ELR (cell line): ENCODE measurements around the gene FRMD6.

Experiments used
- DNase-seq: peaks from one replicate; pipeline ENCODE4 v3.0.0-alpha.2; 2015; ENCODE audit warnings: low read depth

FRMD6 gene

DNA sequence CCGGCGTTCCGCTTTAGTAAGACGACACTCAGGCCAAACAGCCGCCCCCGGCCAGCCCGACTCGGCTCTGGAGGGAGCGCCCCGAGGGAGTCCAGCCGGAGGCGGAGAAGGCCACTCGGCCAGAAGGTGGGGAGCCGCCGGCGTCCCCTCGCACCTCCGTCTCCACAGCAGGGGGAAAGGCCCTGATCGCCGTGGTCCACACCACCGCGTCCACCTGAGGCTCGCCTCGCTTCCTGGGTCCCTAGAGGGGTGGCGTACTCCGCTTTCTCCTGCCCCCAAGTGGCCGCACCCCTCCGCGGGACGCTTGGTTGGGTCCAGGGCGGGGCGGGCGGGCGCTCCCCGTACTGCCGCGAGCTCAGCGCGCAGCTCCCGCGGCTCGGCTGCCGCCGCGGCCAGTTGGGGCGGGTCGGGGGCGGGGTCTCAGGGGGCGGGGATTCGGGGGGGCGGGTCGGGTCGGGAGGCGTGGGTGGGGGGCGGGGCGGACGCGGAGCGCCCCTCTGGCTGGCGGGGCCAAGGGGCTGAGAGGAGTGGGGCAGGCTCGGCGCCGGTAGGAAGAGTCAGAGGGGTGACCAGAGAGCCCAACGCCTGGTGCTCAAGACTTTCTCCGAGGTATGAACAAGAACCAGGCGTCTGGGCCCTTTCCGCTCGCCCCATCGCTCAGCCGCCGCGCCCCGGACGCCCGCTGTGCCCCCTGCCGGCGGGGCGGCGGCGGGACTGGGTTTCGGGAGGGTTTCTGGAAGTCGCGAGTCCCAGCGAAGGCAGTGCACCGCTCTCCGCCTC is at the start of gene FRMD6:
TSS of gene FRMD6 (plus strand) at position 523 of the 780 bp plus-strand sequence. CDS start 37,927 bp downstream, outside the sequence.
- peak; percentile 90 for DNase-seq

DNA sequence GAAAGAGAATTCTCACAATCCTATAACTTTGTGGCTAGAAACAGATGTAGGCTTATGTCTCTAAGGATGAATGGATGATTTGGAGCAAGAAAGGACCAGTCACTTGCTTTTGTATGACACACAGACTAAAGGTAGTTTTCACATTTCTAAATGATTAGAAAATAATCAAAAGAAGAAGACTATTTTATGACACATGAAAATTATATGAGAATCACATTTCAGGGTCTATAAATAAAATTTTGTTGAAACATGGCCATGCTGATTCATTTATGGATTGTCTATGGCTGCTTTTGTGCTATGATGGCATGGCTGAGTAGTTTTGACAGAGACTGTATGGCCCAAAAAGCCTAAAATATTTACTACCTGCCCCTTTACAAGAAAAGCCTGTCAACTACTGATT is 49.4 kb upstream of the FRMD6 start:
- peak; percentile 46 for DNase-seq

DNA sequence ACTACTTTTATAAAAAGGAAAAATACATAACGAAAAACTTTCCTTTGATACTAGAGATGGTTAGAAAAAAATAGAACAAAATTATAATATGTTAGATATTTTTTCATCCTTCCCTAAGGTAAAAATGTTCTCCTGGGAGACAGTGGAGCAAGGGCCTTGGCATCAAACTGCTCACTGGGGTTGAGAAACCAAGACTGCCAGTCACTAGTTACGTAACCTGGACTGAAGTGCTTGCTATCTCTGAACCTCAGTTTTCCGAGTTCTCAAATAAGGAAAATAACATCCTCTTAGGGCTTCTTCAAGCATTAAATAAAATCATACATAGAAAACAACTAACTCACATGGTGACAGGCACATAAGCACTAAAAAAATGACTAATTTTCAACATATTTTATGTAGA is 48.2 kb upstream of the FRMD6 start:
- DNase-seq = peak; percentile 43

DNA sequence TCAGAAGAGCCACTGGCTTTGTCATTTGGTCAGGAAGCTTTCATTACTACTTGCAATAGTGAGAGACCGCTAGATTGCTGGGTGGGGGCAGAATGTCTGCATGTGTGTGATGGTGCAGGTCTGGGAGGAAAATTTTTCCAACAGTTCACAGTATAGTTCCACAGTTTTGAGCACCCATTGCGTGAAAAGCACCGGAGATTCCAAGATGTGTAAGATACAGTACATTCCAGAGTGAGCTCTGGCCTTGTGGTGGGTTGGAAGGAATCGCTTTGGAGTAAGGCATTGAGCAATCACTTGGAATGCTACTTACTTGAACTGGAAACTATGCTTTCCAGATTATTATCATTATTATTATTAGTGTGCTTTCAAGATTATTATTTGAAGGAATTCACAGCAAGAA is 47.6 kb upstream of the FRMD6 start:
- DNase-seq = peak; percentile 94

DNA sequence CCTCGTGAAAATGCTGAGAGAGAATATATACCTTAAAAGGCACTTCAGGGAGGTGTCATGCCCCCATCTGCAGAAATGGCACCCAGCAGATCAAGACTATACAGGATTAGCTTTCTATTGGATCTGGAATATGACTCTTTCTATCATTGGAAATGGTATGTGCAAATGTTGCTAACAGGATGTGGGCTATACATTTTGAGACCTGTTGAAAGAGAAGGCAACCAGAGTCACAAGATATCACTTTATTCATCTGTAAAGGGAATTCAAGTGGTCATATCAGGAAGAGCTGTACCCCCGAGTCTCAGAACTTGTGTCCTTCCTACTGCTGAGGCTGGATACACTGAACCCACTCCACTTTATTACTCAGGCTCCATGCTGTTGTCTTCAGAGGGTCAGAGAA is 46.1 kb upstream of the FRMD6 start:
- DNase-seq = peak; percentile 50

DNA sequence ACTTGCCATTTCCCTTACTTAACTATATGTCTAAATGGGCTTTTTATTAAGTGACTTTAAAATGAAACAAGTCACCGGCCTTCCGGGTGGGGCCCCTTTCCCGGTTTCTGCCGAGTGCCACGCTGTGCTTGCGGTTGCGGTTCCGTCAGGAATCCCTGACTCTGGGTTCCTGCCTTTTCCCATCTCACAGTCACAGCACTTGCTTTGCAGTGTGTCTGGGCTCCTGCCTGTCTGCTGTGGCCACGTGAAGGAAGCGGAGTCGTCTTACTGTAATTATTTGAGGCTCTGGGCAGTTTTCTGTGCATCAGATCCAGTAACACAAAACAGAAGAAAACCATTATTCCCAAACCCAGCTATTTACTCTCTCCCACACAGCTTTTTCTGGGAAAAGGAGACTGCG is 44.0 kb upstream of the FRMD6 start:
- DNase-seq = peak; percentile 97

DNA sequence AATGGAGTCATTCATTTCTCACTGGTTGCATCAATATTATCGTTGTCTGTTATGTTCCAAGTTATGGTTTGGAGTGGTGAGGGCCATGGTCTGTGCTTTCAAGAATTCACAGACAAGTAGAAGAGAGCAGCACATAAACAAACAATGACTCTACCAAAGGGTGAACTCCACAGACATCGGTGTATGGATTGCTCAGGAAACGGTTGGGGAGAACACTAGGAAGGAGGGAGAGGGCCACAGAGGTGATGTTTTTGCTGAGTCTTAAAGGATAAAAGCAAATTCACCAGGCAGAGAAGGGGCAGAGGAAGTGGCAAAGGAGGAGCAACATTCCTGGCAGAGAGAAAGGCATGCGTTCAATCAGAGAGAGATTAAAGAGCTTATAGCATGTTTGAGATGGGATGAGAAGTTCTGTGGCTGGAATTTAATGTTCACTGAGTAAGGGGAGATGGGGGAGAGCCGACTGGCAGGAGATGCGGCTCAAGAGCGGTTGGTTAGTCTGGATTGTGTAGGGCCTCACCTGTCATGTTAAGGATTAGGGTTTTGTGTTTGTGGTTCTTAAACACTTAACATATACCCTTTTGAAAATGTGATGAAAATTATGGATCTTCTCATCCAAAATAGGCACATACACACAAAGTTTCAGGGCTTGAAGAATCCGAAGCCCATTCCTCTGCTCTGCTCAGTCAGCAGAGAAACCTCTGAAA is 42.3 kb upstream of the FRMD6 start:
- peak; percentile 44 for DNase-seq

DNA sequence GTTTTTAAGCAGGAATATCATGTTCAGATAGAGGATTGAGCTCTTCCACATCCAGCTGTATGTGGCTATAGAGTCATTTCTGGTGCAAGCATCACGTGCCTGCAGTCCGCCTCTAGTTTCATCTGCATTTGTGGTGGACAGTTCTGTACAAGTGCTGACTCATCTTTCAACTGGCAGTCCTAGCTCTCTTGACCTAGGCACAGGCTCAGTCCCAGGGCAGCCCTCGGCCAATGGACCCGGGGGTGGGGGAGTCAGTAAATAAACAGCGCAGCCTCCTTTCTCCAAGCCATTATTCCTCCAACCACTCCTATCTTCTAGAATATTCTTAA is 41.8 kb upstream of the FRMD6 start:
- peak; percentile 88 for DNase-seq

DNA sequence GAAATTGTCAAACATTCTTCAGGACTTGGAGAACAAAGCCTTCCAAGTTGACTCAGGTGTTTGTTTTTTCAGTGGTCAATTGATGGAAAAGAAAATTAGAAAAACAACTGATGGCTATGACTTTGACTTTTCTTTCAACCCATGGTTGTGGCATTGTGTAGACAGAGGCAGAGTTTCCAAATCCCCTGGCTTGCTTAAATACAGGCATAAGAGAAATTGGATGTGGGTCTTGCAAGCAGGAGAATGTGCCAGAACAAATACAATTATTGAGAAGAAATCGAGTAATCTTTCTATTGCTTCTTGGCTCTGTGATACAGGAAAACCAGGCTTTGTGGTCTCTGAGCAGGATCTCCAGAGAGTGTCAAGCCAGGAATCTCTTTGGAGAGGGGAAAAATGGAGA is 40.9 kb upstream of the FRMD6 start:
- DNase-seq = no peak

DNA sequence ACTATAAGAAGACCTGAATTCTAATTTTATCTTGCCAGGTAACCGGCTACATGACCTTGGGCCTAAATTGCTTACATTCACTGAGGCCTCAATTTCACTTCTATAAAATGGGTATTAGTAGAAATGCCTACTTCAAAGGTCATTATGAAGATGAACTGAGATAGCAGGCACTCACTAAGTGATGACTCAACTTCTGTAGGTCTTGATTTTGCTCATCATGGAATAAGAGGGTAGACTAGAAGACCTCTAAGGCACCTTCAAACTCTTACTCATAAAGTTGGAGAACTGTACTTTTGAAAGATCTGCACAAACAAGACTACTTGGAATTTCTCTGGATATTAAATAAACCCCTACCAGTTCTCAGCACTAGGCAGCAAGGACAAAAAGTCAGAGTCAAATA is 39.3 kb upstream of the FRMD6 start:
- peak; percentile 36 for DNase-seq

DNA sequence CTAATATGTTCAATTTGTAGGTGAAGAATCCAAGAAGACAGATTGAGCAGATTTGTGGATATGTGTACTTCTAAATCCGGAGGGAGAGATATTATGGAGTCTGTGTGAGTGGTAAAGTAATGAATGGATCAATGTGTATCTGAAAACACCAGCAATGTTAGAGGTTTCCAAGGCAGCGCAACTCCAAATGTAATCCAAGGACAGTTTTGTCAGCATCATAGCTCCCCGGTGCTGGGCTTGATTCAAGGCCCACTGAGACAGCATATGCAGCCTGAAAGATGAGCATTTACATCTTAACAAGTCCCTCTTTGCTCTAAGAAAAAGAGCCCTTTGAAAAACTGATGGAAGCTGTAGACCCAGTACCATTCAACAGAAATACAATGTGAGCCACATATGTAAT is 38.3 kb upstream of the FRMD6 start:
- DNase-seq = no peak

DNA sequence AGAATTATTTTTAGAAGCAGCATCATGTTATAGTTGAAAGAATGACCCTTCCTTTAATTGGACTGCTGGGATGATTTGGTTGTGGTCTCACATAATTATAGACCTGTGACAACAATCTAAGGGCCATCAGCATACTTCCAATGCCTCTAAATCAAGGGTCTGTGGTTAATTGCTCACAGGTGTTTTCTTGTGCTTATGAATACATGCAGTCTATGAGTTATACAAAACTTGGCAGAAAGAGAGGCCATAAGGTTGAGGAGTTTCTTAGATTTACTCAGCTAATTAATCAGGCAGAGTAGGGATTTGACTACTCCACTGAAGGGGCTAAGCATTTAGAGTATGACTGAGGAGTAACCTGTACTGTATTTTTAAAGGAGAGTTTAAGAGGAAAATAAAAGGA is 37.0 kb upstream of the FRMD6 start:
- peak; percentile 29 for DNase-seq

DNA sequence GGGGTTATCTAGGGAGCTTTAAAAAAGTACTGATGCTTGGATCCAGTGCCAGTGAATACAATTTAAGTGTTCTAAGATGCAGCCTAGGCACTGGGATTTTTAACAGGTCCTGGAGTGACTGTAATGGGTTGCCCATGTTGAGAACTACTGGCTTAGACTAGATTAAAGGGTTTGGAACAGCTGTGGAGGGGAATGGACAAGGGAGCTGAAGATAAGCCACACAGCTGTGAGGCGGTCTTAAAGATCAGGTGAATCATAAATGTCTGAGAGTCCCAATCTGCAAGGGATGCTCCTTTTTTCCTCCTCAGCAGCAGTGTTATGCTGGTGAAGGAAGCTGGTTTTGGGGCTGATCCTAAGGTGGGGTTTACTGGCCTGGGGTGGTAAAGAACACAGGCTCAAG is 35.5 kb upstream of the FRMD6 start:
- DNase-seq = peak; percentile 39

DNA sequence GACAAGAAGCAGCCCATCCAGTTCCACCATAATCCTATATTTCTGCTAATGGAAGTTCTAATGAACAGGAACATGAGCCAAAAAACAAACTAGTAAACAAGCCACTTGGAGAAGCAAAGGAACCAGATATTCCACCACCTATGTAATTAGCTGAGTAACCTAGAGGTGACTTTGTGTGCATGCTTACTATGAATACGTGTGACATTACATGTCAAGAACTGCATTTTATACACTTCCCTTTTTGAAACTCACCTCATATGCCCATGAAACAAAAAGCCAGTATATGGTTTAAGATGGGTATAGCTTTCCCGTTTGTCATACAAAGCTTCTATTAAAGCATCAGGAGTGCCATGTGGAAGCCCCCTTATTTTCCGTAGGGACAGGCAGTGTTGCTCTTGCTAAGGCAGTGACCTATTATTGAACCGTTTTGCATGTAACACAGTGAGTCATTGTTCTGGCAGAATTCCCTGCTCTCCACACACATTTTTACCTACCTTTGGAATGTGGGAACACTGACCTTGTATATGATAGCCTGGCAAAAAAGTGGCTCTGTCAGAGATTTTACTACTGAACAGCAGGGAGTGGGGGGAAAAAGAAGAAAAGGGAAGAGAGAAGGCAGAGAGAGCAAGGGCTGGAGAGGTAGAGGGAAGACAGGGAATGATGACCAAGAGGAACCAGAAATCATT is 34.8 kb upstream of the FRMD6 start:
- DNase-seq = peak; percentile 96

DNA sequence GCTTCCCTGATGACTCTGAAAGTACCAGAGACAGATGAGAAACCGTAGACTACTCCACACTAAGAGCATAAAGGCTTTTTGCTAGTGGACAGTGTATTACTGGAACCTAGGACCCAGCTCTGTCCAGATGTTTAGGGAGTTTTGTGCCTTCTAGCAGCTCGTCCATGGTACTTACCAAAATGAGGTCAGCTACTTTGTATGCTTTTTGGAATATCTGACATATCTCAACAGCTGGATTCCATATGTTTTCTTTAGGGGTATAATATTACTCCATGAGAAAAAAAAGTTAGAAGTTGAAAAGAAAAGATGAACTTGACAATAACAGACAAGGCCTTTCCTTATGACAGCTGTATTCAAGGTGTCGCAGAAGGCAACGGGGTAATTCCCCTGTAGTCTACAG is 32.1 kb upstream of the FRMD6 start:
- no peak for DNase-seq

DNA sequence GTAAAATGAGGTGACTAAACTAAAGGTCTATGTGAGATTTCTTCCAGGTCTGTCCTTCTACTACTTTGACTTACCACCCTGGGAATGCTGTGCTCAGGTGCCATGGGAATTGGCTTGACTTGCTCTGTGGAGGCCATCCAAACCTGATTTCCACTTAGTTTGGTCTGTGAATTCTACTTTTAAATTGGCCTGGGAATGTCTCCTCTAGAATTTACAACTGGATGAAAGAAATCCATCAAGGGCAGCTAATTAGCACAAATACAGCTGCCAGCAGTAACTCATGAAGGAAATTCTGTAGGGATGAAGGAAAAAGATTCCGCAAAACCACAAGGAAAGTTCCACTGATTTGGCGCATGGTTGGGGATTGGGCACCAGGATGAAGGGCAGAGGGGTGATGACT is 31.7 kb upstream of the FRMD6 start:
- DNase-seq = no peak

DNA sequence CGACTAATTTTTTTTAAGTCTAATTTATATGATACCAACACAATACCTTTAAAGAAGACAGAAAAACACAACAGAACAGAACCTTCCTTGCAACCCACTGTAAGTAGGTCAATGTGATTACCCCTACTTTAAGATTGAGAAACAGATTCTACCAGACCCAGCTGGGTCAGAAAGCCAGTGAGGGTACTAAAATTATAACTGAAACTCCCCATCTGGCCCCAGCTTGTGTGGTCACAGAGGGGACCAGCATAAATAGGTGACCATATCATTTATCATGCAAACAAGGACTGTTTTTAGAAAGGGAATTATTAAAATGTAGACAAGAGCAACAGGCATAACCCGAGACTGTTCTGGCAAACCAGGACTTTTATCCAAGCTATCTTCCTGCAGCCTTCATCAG is 30.1 kb upstream of the FRMD6 start:
- DNase-seq = no peak

DNA sequence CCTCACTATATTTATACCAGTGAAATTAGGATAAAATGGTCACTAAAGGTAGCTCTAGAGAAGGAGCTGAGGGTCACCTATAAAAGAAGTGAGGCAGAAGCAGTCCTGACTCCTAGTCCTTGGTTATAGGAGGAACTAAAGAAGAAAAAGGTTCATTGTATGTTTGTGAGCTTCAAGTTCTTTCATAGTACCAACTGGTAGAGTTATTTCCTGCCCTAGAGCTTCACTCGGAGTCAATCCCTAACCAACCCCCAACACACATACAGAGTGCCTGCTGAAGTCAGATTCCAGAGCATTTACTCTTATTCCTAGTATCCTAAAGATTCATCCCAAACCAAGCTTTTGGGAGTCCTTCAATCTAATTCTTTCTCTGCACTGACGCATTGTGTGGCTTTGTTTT is 29.3 kb upstream of the FRMD6 start:
- DNase-seq = no peak

DNA sequence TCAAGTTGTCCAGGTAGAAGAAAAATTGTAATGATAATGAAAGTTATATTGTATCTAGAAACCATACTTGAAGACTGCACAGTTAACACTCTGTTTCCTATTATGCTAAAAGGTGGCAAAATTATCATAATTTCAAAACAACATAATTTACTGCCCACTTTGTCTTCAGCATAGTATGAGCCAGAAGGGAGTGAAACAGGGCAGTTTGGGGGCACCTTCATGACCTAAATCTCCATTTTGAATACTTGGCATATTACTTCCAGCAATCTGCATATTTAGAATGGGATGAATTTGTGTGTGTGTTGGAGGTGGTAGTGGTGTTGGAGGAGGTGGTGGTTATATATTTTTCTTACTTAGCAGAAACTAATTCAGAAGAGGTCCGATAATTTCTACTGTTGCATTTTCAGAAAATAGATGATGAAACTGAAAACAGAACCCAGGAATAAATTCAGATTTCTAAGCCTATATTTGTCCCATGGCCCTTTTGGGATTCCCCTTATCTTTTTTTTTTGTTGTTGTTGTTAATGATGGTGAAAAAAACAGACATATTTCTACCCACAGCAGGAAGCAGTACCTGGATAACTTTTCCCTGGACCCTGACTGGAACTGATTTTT is 26.6 kb upstream of the FRMD6 start:
- DNase-seq = no peak

DNA sequence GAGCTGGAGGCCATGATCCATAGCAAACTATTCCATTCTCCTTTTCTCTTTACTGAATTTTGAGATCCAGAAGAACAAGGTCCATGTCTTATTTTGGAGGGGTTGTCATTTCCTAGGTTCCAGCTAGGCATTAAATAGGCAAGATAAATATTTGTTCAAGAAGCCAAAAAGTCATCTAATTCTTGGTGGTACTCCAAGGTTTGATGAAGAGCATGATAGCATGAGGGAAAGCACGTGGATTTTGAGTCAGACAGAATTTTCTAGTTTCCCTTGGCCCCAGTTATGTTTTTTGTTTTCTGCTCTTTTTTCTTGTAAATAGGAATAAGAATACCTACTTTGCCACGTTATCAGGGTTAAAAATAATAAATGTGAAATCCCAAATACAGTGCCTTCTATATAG is 25.5 kb upstream of the FRMD6 start:
- no peak for DNase-seq

DNA sequence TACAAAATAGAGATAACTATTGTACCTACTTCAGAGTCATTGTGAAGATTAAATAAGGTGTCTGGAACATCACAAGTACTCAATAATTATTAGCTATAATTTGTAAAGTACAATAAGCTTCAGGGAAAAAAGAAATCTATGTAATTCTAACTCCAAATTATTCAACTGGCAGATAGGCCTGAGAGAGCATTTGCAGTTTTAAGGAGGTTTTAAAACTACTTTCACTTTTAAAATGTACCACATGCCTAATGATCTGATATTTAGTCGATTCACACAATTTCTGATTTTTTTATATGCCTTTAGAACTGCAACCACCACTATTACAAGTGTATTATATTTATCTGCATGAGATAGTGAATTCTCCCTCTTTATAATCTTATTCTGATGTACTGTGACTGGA is 24.9 kb upstream of the FRMD6 start:
- DNase-seq = no peak

DNA sequence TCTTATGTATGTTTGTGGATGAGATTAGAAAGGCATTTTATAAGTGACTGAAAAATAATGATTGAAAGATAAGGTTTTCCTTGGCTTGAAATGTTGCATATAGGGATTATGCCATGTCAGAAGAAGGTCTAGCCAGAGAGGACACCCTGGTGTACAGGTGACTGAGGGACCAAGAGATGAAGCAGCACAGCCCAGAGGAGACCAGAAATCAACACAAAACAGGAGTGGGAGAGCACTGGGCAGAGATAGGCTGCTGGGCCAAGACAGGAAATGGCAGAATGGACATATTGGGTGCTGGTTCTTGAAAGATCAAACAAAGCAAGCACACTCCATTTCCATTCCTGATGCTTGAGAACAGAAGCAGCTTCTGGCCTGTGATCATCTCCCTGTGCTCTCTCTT is 24.4 kb upstream of the FRMD6 start:
- DNase-seq = no peak

DNA sequence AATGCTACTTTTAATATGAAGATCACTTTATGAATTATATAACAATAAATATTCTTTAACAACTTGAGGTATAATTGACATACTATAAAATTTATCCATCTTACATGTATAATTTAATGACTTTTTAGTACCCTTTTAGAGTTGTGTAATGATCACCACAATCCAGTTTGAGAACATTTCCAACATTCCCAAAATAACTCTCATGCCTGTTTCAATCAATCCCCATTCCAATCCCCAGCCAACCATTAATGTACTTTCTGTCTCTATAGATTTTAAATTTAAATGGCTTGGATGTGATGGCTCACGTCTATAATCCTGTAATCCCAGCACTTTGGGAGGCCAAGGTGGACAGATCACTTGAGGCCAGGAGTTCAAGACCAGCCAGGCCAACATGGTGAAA is 23.5 kb upstream of the FRMD6 start:
- DNase-seq = no peak
